OCI-LY1 (cell line): Measurements from ENCODE around the gene ZNF710.

Experiments
- EZH2 ChIP-seq: fragments of 200-600 bp; sonication (generic), shearing (Covaris generic); IDR thresholded peaks from 2 replicates; pipeline ENCODE4 v1.8.0; 2017; ENCODE audit warnings: borderline replicate concordance, mixed run types, mild to moderate bottlenecking, antibody characterized with exemption, low read length, moderate library complexity, mixed read lengths
- TF ChIP-seq, protein P1 (sequence below): fragments of 200-600 bp; sonication (generic), shearing (Covaris generic); IDR thresholded peaks from 2 replicates; pipeline ENCODE4 v1.5.1; 2017; ENCODE audit warnings: mild to moderate bottlenecking, antibody characterized with exemption, low read length, moderate library complexity, mixed read lengths

DNA sequence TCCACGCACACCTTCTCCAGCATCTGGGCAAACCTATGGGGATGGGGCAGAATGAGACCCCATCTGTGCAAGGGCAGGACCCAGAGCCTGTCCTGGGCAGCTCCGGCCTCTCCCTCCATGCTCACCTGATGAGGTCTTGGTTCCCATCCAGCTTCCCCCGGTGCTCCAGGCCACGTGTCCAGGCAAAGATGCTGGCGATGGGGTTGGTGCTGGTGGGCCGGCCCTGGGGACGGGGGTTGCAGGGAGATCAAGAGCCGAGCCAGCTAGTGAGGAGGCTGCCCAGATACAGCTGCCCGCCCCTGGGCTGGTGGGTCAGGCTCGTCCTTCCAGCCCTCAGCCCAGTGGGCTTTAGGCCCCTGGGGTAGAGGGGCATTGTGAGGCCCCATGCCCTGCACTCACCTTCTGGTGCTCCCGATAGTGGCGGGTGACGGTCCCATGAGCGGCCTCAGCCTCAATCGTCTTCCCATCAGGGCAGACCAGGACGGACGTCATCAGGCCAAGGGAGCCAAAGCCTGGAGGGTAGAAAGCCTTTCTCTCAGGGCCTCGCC lies 83.8 kb downstream of the ZNF710 start:
- TF ChIP-seq, protein P1, sequence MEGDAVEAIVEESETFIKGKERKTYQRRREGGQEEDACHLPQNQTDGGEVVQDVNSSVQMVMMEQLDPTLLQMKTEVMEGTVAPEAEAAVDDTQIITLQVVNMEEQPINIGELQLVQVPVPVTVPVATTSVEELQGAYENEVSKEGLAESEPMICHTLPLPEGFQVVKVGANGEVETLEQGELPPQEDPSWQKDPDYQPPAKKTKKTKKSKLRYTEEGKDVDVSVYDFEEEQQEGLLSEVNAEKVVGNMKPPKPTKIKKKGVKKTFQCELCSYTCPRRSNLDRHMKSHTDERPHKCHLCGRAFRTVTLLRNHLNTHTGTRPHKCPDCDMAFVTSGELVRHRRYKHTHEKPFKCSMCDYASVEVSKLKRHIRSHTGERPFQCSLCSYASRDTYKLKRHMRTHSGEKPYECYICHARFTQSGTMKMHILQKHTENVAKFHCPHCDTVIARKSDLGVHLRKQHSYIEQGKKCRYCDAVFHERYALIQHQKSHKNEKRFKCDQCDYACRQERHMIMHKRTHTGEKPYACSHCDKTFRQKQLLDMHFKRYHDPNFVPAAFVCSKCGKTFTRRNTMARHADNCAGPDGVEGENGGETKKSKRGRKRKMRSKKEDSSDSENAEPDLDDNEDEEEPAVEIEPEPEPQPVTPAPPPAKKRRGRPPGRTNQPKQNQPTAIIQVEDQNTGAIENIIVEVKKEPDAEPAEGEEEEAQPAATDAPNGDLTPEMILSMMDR, result no peak
- TF ChIP-seq EZH2, result no peak
